HG02970 (cell line): ENCODE measurements around the gene THEM4.

ENCODE experiments used
- ATAC-seq: cut with Tn5 transposase; IDR thresholded peaks from one replicate; pipeline ENCODE4 v1.9.1; 2021; ENCODE audit warnings: mild to moderate bottlenecking, moderate library complexity, moderate number of reproducible peaks; ENCODE audit not compliant: unreplicated experiment, low FRiP score

Gene THEM4

DNA sequence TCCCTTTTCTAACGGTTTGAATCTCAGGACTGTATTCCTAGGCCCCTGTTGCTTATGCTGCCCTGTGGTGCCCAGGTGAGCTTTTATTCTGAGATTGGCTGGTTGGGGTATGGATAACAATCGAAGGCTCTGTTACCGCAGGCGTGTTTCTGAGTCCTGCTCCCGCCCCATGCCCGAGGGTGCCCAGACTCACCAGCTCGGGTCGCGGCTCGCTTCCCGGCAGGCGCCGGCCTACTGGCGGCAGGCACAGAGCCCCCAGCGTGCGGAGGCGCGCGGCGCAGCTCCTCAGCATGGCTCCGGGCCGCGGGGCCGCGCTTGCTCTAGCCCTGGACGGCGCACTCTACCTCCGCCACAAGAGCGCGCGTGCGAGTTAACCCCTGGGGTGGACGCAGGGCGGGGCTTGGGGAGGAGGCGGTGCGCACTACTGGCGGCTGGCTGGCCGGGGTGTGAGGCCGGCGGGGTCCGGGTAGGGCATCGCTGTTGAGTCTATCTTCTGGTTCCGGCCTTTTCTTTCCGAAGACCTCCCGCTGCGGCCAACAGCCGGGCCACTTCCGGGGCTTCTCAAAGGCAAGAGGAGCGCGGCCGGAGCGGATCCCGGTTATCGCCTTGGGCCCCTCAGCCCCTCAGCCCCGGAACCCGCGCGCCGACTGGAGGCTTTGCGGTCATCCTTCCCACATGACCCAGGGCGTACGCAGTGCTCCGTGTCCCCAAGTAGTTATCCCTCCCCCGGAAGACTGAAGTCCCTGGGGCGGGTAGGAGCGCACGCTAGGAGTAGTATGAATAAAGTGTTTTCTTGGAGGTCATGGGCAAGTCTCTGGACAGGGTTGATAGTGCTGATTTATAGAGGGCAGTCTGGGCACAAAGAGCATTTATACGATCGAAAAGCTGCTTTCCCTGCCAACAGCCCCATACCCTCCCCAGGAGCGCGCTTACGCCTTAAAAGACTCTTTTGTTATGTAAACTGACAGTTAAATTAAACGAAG, at the start of gene THEM4:
Gene THEM4 (minus strand): TSS at position 345 of the 983 bp plus-strand sequence. CDS start 53 bp downstream, at position 292.
- peak; percentile 96 for ATAC-seq

GRCh38 chr1:151958959-151959358, 49.6 kb upstream of the THEM4 start:
- no peak for ATAC-seq

- no peak for ATAC-seq
Measured at GRCh38 chr1:151956957-151957497, 47.7 kb upstream of the THEM4 start.

GRCh38 chr1:151953409-151954094, 44.2 kb upstream of the THEM4 start:
- no peak for ATAC-seq

DNA sequence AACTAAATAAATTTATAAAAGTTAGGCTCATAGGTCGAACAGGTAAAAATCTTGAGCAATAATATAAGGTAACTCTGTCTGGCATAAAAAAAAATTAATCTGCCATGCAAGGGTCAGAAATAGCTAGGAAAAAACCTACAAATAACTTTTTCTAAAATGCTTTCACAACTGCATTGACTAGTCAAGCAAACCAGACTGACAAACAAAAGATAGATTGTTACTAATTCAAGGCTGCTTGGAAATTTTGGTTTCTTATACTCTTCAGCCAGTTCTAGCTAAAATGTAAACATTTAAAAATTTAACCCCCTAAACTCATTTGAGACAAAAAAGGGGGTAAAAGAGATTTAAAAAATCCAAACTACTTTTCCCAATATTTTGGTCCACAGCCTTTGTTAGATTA, 43.5 kb upstream of the THEM4 start:
- no peak for ATAC-seq

DNA sequence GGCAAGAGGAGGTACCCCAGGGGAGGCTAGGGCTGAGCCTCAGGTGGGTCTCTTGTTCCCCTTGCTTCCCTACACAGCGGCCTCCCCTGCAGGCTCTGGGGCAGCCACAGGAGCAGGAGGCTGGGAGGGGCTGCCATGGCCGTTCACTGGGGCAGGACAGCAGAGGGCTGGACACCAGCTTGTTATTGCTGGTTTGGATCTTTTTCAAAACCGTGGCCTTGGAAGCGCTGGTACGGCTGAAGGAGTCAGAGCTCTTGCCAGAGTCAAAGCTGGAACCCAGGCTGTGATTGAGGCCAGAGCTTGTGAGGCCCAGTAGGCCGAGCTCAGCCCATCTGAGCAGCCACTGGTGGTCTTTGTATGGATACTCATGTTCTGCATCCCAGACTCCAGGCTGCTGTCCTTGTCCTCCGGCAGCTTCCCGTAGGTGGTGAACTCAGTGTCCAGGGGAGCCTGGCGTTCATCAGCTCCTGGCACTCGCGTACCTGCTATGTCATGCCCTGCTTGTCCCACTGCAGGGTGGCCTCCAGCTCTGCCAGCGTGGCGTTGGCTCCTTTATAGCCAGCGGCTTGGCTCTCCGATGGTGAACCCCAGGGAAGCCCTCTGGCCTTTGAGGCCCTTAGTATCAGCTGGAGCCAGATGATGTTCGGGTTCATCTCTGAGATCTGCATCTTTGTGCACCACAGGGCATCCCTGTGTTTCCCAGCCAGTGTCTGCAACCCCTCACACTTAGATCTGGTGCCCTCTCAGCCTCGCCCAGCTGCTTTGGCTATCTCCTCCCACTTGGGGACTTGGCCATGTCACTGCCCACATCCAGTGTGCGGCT, 40.3 kb upstream of the THEM4 start:
- ATAC-seq = no peak

GRCh38 chr1:151948506-151948905, 39.2 kb upstream of the THEM4 start:
- no peak for ATAC-seq

GRCh38 chr1:151947140-151947539, 37.8 kb upstream of the THEM4 start:
- ATAC-seq = no peak

- ATAC-seq = no peak
Measured at GRCh38 chr1:151945725-151946722, 36.7 kb upstream of the THEM4 start.

GRCh38 chr1:151944857-151945575, 35.7 kb upstream of the THEM4 start:
- ATAC-seq = no peak

DNA sequence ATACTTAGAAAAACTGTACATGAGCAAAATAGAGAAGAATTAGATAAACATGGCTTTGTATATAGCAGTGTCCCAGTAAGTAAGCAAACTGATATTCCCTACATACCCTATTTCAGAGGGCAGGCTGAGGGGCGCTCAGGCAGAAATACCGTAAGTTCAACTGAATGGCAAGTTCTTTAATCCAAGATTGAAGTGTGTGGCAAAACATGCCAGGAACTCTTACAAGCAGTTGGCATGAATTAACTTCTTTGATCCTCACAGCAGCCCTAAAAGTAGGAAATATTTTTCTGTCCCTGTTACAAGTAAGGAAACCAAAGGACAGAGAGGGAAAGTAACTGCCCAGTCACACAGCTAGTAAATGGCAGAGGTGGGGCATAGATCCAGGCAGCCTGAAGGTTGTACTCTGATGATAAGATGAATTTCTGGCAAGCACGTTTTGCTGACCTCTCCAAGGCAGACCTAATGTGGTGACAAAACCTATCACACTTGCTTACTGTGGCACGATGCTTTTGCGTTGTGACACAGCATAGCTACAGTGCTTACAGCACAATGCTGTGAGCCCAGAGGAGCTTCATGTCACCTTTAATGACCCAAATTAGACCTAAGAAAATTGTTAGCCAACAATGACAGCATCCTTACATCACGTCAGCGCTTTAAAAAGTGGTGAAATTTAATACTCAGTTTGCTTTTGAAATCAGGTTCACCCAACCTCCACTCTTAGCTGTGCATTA, 35.0 kb upstream of the THEM4 start:
- ATAC-seq = no peak

- ATAC-seq = no peak
Measured at GRCh38 chr1:151943591-151943990, 34.3 kb upstream of the THEM4 start.

DNA sequence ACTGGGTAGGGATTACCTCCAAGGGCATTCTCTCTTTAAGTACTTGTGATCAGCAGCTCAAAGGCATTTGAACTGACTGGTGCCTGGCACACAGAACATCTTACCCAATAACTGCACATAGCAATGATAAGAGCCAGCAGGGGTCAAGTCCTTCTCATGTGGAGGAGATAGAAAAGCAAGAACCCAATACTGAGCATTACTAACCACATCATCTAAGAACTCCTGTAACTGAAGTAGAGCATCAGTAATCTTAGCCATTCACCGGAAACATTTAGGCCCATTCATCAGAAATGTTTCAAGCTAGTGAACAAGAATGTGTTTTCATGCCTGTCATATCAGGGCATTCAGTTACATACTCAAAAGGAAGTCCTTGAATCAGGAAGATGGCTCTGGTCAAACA, 33.6 kb upstream of the THEM4 start:
- no peak for ATAC-seq

DNA sequence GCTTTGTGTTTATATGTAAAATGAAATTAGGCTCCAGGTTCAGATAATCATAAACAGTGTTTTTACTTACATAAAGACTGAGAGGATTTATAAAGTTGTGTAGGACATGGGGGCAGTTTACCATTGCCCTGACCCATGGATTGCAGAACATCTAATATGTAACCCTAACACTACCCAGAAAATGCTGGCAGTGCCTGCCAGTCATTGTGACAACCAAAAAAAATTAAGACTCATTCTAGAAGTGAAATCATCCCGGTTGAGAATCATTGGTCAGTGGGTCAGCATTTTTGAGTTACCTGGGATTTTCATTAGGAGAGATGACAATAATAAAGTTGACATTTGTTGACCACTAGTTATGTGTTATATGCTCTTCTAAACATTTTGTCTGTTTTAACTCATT, 31.2 kb upstream of the THEM4 start:
- ATAC-seq = no peak

- ATAC-seq = no peak
Measured at GRCh38 chr1:151939779-151940178, 30.5 kb upstream of the THEM4 start.

DNA sequence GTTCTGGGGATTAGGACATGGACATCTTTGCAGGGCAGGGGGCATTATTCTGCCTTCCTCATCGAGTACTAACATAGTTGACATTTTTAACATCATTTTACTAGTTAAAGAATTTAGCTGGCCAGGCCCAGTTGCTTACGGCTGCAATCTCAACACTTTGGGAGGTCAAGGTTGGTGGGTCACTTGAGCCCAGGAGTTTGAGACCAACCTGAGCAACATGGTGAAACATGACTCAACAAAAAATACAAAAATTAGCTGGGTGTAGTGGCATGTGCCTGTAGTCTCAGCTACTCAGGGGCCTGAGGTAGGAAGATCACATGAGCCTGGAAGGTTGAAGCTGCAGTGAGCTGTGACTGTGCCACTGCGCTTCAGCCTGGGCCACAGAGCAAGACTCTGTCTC, 29.8 kb upstream of the THEM4 start:
- ATAC-seq = no peak

DNA sequence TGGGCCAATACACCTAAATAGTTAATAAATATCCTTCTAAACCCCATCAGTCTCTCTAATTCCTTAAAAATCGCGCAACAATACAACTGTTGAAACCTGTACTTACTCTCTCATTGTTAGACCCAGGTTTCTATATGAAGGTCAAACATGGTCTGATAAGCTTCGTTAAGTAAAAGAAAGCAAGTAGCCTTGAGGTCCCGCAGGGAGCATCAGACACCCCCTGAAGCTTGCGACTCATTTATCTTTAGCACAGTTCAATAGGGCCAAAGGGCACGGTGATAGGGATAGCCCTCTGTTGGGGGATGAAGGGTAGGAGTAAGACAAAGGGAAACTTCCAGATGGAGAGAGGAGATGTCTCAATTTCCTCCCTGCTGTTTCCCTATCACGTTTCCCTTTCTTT, 27.3 kb upstream of the THEM4 start:
- ATAC-seq = no peak
